Calu3 (cell line): ENCODE data around the gene TSPAN15. TPM values are rescaled to one million over a fixed set of nuclear protein-coding genes. Genes with fewer than 3 reads are reported as not detected.

Experiments
- BruUV-seq: library from RNA; stranded (reverse); fragments of 400-500 nt; replicated peaks from 2 replicates; lab custom pipeline; 2021; lab: Mats Ljungman, UMichigan
- CTCF ChIA-PET: fragments of 300-600 bp; sonication (Branson Sonifier 250); formaldehyde crosslinking; loops from one replicate; lab custom pipeline; 2022; ENCODE audit warnings: antibody characterized with exemption; lab: Charles Lee
- DNase-seq: peaks from one replicate; pipeline ENCODE4 v3.0.0; 2022
- H3K27ac Mint-ChIP-seq: one replicate; pipeline ENCODE4 v1.8.0; 2022; ENCODE audit warnings: mixed read lengths; ENCODE audit not compliant: unreplicated experiment
- H3K27me3 Mint-ChIP-seq: one replicate; pipeline ENCODE4 v1.8.0; 2022; ENCODE audit warnings: mixed read lengths; ENCODE audit not compliant: unreplicated experiment
- H3K36me3 Mint-ChIP-seq: one replicate; pipeline ENCODE4 v1.8.0; 2022; ENCODE audit warnings: mild to moderate bottlenecking, moderate library complexity, mixed read lengths; ENCODE audit not compliant: insufficient read depth, unreplicated experiment
- H3K4me1 Mint-ChIP-seq: one replicate; pipeline ENCODE4 v1.8.0; 2022; ENCODE audit warnings: mild to moderate bottlenecking, low read depth, mixed read lengths; ENCODE audit not compliant: unreplicated experiment
- H3K4me3 Mint-ChIP-seq: one replicate; pipeline ENCODE4 v1.8.0; 2022; ENCODE audit warnings: mild to moderate bottlenecking, low read depth, moderate library complexity, mixed read lengths; ENCODE audit not compliant: unreplicated experiment
- H3K9me3 Mint-ChIP-seq: one replicate; pipeline ENCODE4 v1.8.0; 2022; ENCODE audit warnings: low read depth, mixed read lengths; ENCODE audit not compliant: unreplicated experiment
- intact Hi-C: fragments of 100-400 bp; cut with micrococcal nuclease; formaldehyde crosslinking; loops from one replicate; pipeline ENCODE4 v1.10.0; 2022; ENCODE audit not compliant: unreplicated experiment
- total RNA-seq: library from RNA; stranded (reverse); gene quantifications from 2 replicates; pipeline ENCODE4 v1.2.3, GENCODE V29; 2022
- TF ChIP-seq, protein P1 (sequence below): fragments of 200-600 bp; IDR thresholded peaks from one replicate; pipeline ENCODE4 v1.8.0; 2022; ENCODE audit warnings: antibody characterized with exemption; ENCODE audit not compliant: unreplicated experiment

TSPAN15 gene
- total RNA-seq, 1 experiment from 2014 or later = 137 TPM

DNA sequence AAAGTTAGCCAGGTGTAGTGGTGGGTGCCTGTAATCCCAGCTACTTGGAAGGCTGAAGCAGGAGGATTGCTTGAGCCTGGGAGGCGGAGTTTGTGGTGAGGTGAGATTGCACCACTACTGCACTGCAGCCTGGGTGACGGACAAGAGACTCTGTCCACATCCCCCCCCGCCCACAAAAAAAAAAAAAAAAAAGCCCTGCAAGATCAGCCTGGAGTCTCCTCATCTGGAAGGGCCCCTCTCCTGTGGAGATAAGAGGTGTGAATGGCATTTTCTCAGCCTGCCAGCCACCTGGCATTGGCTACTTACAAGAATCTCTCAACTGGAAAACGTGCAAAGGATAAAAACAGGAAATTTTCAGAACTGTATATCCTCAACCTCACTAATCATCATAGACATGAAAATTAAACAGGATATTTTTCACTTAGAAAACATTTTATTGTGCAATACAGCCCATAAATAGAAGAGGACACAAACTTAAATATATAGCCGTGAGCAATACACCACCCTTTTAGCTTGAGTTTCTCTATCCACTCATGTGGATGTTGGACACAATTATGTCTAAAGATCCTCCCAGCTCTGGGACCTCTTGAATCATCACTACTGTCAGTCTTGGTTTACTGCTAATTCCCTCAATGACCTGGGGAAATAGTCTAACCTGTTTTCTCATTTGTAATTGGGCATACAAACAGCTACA, 11.3 kb upstream of the TSPAN15 start:
- CTCF ChIA-PET = interaction anchor here (0.6 to 3.0 kb wide), 7 partner anchors 9 to 299 kb away, joined by 3 to 43 read pairs (median 9); partner anchors contain the start of gene TSPAN15
- Mint-ChIP-seq H3K9me3 (peaks cover 2% of the 10 kb centered on the region), H3K36me3 (peaks cover 17% of the 10 kb centered on the region), H3K4me3 (no peak overlapping the region), H3K27ac (peak overlapping the region; percentile 80), H3K4me1 (peaks cover 57% of the 10 kb centered on the region), H3K27me3 (no peaks in the 10 kb centered on the region)
- peak; percentile 76 for DNase-seq
- intact Hi-C loops = loop anchor here (2.0 kb wide), 1 partner anchor 15 kb away; no protein-coding TSS in a partner anchor
- BruUV-seq = no TSS peak
- TF ChIP-seq, protein P1, sequence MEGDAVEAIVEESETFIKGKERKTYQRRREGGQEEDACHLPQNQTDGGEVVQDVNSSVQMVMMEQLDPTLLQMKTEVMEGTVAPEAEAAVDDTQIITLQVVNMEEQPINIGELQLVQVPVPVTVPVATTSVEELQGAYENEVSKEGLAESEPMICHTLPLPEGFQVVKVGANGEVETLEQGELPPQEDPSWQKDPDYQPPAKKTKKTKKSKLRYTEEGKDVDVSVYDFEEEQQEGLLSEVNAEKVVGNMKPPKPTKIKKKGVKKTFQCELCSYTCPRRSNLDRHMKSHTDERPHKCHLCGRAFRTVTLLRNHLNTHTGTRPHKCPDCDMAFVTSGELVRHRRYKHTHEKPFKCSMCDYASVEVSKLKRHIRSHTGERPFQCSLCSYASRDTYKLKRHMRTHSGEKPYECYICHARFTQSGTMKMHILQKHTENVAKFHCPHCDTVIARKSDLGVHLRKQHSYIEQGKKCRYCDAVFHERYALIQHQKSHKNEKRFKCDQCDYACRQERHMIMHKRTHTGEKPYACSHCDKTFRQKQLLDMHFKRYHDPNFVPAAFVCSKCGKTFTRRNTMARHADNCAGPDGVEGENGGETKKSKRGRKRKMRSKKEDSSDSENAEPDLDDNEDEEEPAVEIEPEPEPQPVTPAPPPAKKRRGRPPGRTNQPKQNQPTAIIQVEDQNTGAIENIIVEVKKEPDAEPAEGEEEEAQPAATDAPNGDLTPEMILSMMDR = no peak

DNA sequence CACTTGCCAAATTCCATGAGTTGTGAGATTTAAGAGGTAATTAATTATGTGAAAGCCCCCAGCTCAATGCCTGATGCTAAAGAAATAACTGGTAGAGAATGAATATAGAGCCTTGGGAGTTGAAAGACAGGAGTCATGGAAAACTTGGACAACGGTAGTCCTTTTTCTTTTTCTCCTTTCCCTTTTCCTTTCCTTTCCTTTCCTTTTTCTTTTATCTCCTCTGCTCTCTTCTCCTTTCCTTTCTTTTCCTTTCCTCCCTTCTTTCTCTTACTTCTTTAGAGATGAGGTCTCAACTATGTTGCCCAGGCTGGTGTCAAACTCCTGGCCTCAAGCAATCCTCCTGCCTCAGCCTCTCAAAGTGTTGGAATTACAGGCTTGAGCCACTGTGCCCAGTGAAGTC, 7.9 kb upstream of the TSPAN15 start:
- H3K4me3 Mint-ChIP-seq = no peak overlapping the region
- H3K27me3 Mint-ChIP-seq = no peaks in the 10 kb centered on the region
- H3K4me1 Mint-ChIP-seq = peaks cover 65% of the 10 kb centered on the region
- no TSS peak for BruUV-seq
- TF ChIP-seq, protein P1 = no peak
- intact Hi-C loops = no loop called here
- H3K36me3 Mint-ChIP-seq = peaks cover 26% of the 10 kb centered on the region
- CTCF ChIA-PET = interaction anchor here (0.5 to 0.8 kb wide), 2 partner anchors 14 to 25 kb away, joined by 3 to 5 read pairs; no protein-coding TSS in a partner anchor
- H3K27ac Mint-ChIP-seq = no peak overlapping the region
- no peak for DNase-seq
- H3K9me3 Mint-ChIP-seq = no peaks in the 10 kb centered on the region

GRCh38 chr10:69445041-69445440, 6.2 kb upstream of the TSPAN15 start:
- H3K4me1 Mint-ChIP-seq = peaks cover 62% of the 10 kb centered on the region
- TF ChIP-seq, protein P1 = no peak
- intact Hi-C loops = no loop called here
- no TSS peak for BruUV-seq
- no peaks in the 10 kb centered on the region for H3K27me3 Mint-ChIP-seq
- no peak for DNase-seq
- peaks cover 16% of the 10 kb centered on the region for H3K36me3 Mint-ChIP-seq
- H3K4me3 Mint-ChIP-seq = no peak overlapping the region
- CTCF ChIA-PET = interaction anchor here (0.7 to 1.3 kb wide), 2 partner anchors 15 to 31 kb away, joined by 3 to 5 read pairs; no protein-coding TSS in a partner anchor
- no peaks in the 10 kb centered on the region for H3K9me3 Mint-ChIP-seq
- peak overlapping the region; percentile 58 for H3K27ac Mint-ChIP-seq

DNA sequence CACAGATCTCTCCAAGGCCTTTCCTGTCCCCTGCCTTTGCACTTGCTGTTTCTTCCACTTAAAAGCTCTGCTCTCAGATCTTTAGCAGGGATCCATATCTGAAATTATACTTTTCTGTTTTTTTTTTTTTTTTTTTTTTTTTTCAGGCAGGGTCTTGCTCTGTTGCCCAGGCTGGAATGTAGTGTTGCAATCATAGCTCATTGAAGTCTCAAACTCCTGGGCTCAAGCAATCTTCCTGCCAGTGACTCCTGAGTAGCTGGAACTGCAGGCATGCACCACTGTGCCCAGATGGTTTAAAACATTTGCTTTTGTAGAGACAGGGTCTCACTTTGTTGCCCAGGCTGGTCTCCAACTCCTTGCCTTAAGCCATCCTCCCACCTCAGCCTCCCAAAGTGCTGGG, 5.0 kb upstream of the TSPAN15 start:
- CTCF ChIA-PET = interaction anchor here (0.6 to 5.3 kb wide), 8 partner anchors 7 to 189 kb away, joined by 5 to 43 read pairs (median 10); no protein-coding TSS in a partner anchor
- Mint-ChIP-seq H3K36me3 (peaks cover 25% of the 10 kb centered on the region), H3K4me3 (no peak overlapping the region), H3K9me3 (no peaks in the 10 kb centered on the region), H3K27me3 (no peaks in the 10 kb centered on the region), H3K27ac (peak overlapping the region; percentile 58), H3K4me1 (peaks cover 59% of the 10 kb centered on the region)
- no peak for DNase-seq
- intact Hi-C loops = loop anchor here (2.0 kb wide), 1 partner anchor 19 kb away; no protein-coding TSS in a partner anchor
- TF ChIP-seq, protein P1 = no peak
- BruUV-seq = no TSS peak
